ENCODE measurements around the gene CCL13.

CCL13 gene

GRCh38 chr17:34393401-34393800 lies 37.1 kb downstream of the CCL13 start:
- TF ChIP-seq CTCF (IDR thresholded peaks at IDR 0.05; ENCODE audit: extremely low read depth, missing control alignments) = no peak
- DNase-seq (ENCODE audit: low spot score) = no peak

GRCh38 chr17:34397265-34397664 lies 41.0 kb downstream of the CCL13 start:
- no peak for DNase-seq (ENCODE audit: low spot score)
- no peak for TF ChIP-seq CTCF (IDR thresholded peaks at IDR 0.05; ENCODE audit: extremely low read depth, missing control alignments)

- DNase-seq (ENCODE audit: low spot score) = no peak
- TF ChIP-seq CTCF (IDR thresholded peaks at IDR 0.05; ENCODE audit: extremely low read depth, missing control alignments) = no peak
Observed at GRCh38 chr17:34398990-34399389, 42.7 kb downstream of the CCL13 start.

GRCh38 chr17:34399725-34400124 lies 43.4 kb downstream of the CCL13 start:
- no peak for TF ChIP-seq CTCF (IDR thresholded peaks at IDR 0.05; ENCODE audit: extremely low read depth, missing control alignments)
- no peak for DNase-seq (ENCODE audit: low spot score)

- TF ChIP-seq CTCF (IDR thresholded peaks at IDR 0.05; ENCODE audit: extremely low read depth, missing control alignments) = no peak
- no peak for DNase-seq (ENCODE audit: low spot score)
Observed at GRCh38 chr17:34400301-34400931, 44.1 kb downstream of the CCL13 start.

- TF ChIP-seq CTCF (IDR thresholded peaks at IDR 0.05; ENCODE audit: extremely low read depth, missing control alignments) = no peak
- no peak for DNase-seq (ENCODE audit: low spot score)
Observed at GRCh38 chr17:34401165-34401564, 44.9 kb downstream of the CCL13 start.

- no peak for TF ChIP-seq CTCF (IDR thresholded peaks at IDR 0.05; ENCODE audit: extremely low read depth, missing control alignments)
- no peak for DNase-seq (ENCODE audit: low spot score)
Observed at GRCh38 chr17:34403006-34403405, 46.7 kb downstream of the CCL13 start.

Data from GM20000 (cell line).